ENCODE data around the gene APAF1.
A peak's percentile ranks its signal among the peaks of the same experiment; 100 is the strongest.
"Not testable (repeated sequence)": the region's sequence is repeated elsewhere in the genome, so short reads cannot be mapped to it uniquely, and the experiment has no call there.

The APAF1 gene, protein sequence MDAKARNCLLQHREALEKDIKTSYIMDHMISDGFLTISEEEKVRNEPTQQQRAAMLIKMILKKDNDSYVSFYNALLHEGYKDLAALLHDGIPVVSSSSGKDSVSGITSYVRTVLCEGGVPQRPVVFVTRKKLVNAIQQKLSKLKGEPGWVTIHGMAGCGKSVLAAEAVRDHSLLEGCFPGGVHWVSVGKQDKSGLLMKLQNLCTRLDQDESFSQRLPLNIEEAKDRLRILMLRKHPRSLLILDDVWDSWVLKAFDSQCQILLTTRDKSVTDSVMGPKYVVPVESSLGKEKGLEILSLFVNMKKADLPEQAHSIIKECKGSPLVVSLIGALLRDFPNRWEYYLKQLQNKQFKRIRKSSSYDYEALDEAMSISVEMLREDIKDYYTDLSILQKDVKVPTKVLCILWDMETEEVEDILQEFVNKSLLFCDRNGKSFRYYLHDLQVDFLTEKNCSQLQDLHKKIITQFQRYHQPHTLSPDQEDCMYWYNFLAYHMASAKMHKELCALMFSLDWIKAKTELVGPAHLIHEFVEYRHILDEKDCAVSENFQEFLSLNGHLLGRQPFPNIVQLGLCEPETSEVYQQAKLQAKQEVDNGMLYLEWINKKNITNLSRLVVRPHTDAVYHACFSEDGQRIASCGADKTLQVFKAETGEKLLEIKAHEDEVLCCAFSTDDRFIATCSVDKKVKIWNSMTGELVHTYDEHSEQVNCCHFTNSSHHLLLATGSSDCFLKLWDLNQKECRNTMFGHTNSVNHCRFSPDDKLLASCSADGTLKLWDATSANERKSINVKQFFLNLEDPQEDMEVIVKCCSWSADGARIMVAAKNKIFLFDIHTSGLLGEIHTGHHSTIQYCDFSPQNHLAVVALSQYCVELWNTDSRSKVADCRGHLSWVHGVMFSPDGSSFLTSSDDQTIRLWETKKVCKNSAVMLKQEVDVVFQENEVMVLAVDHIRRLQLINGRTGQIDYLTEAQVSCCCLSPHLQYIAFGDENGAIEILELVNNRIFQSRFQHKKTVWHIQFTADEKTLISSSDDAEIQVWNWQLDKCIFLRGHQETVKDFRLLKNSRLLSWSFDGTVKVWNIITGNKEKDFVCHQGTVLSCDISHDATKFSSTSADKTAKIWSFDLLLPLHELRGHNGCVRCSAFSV (N-terminal part only)
- 22.1 to 74.1 (median 49.6) reads per million in 3 experiments for total RNA-seq

DNA sequence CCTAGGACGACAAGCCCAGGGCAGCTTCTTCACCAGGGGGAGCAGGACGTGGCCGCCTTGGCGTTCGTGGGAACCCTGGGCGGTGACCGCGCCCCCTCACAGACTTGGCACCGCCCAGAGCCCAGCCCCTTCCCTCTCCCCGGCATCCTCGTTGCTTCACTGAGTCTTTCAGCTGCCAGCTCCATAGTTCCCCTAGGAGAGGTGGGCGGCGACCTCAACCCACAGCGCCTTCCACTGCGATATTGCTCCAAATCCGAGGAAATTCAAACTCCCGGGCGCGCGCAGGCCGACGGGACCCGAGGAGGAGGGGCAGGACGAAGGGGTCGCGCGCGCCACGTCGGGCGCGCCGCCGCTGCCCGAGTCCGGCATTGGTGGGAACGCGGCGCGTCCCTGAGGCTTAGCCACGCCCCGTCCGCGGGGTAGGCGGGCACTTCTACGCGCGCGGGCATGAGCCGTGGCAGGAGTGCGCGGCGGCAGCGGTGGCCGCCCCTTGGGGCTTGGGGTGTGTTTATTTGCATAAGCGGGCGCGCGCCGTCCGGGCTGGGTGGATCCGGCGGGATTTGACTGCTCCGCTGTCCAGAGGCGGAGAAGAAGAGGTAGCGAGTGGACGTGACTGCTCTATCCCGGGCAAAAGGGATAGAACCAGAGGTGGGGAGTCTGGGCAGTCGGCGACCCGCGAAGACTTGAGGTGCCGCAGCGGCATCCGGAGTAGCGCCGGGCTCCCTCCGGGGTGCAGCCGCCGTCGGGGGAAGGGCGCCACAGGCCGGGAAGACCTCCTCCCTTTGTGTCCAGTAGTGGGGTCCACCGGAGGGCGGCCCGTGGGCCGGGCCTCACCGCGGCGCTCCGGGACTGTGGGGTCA is at the start of gene APAF1, which contains the start of gene IKBIP:
Gene APAF1, plus strand, starts transcription at position 579 of the 860 bp plus-strand sequence. CDS start 3,070 bp downstream, outside the sequence.
Gene IKBIP, minus strand, starts transcription at position 77 of the 860 bp plus-strand sequence. CDS start 87 bp downstream, outside the sequence.
- peak; percentile 95 for DNase-seq

DNA sequence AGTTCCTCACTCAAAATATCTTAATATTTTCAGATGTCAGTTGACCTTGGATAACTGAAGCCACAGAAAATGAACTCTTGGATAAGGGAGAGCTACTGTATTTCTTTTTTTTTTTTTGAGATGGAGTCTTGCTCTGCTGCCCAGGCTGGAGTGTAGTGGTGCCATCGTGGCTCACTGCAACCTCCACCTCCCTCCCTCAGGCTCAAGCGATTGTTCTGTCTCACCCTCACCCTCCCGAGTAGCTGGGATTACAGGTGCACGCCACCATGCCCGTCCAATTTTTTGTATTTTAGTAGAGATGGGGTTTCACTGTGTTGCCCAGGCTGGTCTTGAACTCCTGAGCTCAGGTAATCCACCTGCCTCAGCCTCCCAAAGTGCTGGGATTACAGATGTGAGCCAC is 47.8 kb upstream of the APAF1 start:
- not testable (repeated sequence) for DNase-seq

DNA sequence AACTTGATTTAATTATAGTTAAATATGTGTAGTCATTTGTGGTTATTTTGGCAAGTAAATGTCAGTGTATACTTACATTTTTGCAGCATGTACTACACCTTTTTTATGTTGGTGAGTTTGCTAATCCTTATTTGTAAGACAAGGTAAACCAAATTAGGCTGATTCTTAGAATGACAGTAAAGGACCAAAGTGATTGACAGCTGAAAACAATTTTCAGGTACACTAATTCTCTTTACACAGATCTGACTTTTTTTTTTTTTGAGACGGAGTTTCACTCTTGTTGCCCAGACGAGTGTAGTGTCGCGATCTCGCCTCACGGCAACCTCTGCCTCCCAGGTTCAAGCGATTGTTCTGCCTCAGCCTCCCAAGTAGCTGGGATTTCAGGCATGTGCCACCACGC is 43.2 kb upstream of the APAF1 start:
- DNase-seq: no peak

DNA sequence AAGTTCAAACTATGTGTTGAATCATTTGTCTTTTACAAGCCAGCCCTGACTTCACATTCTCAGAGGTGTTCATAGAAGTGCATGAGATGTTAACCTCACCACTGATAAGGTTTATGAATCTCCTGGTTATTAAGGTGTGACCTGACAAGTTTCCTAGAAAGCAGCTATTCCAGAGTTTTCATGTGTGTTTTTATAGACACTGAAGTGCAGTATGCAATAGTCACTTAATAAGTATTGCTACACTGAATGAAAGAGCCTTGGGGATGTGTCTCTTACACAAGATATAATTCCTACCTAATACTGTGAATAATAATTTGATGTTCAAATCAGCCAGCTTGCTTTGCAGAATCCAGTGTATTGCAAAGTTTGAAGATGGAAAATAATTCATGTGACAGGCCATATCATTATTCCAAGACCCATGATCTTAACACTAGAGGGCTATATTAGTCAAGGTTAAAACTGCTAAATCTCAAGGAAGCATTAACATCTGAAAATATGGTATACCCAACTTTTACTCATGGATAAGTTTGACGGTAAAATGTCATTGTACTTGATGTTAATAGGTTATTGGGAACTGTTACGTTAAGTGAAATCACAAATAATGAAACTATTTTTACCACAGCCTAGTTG is 38.6 kb upstream of the APAF1 start:
- no peak for DNase-seq

DNA sequence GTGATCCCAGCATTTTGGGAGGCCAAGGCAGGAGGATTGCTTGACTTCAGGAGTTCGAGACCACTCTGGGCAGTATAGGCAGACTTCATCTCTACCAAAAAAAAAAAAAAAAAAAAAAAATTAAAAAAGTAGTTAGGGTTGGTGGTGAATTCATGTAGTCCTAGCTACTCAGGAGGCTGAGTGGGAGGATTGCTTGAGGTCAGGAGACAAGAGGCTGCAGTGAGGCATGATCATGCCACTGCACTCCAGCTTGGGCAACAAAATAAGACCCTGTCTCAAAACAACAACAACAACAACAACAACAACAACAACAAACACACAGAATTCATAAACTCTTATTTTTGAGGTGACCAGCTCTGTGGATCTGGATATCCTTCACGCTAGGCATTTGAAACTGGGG is 34.5 kb upstream of the APAF1 start:
- no peak for DNase-seq

DNA sequence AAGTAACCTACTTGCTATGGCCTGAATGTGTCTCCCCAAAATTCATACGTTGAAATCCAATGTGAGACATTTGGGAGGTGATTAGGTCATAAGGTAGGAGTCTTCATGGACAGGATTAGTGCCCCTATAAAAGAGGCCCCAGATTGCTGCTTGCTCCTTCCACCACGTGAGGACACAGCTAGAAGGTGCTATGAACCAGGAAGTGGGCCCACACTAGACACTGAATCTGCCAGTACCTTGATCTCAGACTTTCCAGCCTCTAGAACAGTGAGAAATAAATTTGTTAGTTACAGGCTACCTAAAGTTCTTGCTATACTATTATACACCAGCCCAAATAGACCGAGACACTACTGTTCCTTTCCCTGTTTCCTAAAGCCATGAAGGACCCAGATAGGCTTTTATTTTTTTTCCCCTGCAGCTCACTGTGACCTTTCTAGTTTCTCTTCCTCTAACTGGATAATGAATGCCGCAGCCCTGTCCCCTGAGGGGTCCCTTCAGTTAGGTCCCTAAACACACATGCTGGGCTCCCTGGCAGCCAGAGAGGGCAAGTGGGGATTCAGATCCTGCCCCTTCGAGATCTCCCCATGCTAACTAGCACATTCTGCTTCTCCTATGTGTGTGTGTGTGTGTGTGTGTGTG is 32.3 kb upstream of the APAF1 start:
- no peak for DNase-seq

DNA sequence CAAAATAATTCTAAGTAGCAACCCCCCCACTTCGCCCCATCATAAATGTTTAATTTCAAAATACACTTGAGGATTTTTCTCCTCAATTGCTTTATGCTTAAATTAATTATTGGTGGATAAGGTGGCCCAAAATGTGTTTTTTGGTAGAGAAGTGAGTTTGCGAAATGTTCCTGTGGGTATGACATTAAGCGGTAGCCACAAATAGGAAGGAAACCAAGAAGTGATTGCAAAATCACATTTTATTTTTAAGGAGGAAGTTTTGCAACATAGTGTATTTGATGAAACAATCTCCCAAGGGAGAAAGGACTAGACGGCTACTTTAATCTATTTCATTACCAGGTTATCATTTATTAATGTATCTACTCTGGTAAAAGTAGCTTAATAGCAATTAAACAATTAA is 26.1 kb upstream of the APAF1 start:
- DNase-seq: no peak

DNA sequence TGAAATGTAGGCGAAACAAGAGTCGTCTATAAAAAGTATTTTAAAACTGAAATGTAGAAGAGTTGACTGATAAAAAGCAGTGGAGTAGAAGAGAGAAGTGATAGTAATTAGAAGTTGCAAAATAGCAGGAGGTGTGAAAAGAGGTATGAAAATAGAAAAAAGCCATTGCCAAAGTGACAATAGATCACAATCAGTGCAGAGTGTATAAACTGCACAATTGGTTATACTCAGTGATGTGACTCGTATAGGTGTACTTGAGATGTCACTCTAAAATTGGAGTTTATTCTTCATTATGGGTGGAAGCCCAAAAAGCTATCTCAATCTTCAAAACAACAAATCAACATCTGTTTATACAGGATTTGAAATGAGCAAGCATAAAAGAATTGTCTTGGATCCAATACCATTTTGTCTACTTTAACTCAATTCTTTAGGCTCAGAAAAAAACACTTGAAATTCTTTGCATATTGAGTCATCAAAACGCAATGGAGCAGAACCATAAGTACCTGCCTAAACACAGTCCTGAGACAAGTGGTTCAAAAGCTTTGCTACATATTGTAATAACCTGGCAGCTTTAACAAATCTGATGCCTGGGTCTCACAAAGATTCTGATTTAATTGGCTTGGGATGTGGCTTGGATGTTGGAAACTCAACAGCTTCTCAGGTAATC is 9.3 kb upstream of the APAF1 start:
- DNase-seq: no peak

DNA sequence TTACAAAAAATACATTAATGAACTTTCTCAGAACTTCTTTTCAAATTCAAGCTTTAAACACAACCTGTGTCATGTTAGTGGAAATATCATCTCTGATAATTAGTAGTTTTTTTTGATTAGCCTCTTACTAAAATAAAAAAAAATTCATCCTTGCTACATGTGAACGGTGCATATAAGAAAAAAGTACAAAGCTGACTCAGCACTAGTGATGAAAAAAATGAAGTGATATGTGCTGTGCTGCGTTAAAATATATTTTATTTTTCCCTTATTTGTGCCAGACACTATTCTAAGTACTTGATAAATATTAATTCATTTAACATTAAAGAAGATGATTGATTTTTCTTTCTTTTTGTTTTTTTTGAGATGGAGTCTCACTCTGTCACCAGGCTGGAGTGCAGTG is 8.0 kb upstream of the APAF1 start:
- no peak for DNase-seq

DNA sequence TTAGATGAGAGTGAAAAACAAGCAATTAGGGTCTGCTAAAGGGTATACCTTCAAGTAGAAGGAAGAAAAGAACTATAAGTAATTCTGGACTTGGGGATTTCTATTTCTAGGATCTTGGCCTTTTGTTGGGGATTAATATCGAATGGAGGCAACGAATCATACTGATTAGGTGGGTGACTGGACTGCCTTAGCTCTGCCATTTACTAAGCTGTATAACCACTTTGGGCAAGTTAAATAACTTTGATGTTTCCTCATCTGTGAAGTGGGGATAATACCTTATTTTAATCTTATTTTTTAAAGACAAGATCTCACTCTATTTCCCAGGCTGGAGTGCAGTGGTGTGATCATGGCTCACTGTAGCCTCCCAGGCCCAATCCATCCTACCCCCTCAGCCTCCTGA is 7.1 kb upstream of the APAF1 start:
- DNase-seq: no peak

DNA sequence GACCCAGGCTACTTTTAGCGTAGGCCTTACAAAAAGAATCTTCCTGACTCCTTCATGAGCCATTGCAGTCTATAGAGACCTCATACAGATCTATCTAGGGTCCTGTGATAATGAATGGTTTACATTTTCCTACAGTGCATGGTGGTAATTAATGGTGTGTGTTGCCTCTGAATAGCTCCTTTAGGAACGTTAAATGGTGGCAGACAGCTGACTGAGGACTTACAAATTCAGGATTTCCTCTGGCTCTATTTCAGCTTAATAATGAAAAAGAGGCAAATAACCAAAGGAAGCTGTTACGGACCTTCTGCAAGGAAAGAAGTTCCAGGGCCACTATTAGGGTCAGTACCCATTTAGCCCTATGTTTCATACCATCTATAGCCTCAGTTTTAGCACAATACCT is 5.6 kb upstream of the APAF1 start:
- DNase-seq: no peak

DNA sequence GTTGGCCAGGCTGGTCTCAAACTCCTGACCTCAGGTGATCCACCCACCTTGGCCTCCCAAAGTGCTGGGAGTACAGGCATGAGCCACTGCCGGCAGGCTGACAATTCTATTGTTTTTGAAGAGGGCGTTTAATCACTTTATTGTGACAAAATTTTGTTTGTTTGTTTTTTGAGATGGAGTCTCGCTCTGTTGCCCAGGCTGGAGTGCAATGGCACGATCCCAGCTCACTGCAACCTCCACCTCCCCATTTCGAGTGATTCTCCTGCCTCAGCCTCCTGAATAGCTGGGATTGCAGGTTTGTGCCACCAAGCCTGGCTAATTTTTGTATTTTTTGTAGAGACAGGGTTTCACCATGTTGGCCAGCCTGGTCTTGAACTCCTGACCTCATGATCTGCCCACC is 2.3 kb upstream of the APAF1 start:
- not testable (repeated sequence) for DNase-seq

DNA sequence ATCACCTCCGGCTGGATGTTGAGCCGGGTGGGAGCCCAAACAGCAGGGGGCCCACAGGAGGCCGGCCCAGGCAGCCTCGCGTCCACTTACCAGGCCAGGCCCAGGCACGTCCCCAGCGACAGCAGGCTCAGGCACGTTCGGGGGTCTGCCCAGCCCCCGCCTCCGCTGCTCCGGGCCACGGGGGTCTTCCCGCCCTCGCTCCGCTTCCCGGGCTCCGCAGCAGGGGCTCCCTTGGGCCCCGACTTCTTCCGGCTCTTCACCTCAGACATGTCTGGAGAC is 718 bp upstream of the APAF1 start:
- no peak for DNase-seq

DNA sequence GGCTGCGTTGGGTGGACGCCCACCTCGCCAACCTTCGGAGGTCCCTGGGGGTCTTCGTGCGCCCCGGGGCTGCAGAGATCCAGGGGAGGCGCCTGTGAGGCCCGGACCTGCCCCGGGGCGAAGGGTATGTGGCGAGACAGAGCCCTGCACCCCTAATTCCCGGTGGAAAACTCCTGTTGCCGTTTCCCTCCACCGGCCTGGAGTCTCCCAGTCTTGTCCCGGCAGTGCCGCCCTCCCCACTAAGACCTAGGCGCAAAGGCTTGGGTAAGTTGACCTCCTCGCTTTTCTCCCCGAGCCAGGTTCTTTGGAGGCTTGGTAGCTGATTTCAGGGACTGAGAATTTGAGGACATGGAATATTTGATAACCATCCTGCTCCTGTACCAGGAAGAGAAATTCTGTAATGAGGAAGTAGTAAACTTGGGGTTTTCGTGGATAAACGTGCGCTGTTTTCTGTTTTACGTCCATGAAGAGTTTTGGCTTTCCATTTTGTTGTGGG is 530 bp downstream of the APAF1 start:
- DNase-seq: peak; percentile 10

DNA sequence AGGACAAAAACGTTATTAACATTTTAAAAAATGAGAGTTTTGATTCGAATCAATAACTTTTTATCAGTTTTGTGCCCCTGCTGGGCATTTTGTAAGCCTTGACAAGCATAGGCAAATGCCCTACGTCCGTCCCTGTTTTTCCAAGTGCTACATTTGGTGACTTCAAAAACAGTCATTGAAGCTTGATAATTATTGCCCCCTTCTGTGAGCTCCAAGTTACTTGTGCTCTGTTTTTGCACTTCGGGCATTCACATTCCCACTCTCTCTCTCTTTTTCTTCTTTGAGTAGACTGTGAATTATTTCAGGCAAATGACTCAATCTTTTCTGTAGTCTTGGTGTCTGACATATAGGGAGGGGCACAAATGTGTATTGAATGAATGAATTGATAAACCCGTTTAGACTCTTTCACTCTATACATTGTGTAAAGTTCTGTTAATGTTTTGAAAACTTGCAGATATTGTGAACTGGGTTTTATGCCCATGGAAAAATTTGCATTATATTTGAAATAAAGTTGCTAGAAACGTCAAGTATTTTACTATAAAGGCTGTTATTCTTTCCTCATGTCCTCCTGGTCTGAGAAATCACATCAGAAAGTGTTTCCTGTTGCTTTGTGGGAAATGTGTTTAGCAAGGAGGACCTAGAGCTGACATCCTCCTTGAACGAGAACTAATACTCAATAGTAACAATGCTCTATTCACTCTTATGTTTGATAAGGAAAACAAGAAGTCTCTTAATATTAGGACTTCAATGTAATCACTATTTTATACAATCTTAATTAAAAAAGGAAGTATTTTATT is 1.4 kb downstream of the APAF1 start:
- DNase-seq: no peak

DNA sequence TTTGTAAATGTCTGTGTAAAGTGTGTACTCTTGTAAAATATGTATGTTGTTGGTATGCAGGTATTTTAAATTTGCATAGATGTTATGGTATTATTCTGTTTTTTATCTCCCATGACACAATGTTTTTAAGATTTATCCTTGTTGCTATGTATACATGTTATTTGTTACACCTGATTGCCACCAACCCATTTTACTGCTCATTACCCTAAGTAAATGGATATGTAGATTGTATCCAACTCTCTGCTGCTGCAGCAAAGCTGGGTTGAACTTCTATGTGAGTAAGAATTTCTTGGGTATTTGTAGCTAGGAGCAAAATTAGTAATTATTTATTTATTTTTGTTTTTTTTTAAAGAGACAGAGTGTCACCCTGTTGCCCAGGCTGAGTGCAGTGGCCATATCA is 6.2 kb downstream of the APAF1 start:
- DNase-seq: no peak

DNA sequence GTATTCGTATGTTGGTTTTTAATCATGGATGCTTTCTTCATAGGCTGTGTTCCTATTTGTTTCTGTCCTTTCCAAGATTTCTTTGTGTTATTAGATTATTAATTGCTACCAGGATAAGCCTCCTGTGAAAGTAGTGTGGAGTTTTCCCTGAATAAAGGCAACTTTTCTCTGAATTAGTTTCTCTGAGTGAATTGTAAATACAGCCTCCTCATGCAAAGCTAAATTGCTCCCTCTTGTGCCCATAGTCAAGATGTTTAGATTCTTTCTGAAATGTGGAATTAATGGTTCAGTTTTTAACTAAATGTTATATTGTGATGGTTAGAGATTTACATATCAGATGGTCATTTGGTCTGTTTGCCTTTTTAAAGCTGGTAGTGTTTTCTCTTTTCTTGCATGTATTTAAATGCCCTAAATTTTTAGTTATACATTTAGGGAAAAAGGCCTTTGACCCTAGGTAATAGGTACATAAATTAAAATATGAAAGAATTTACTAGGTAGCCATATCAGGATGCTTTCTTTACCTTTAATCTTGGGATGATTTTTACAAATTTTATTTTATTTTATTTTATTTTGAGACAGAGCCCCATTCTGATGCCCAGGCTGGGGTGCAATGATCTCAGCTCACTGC is 8.9 kb downstream of the APAF1 start:
- DNase-seq: peak; percentile 49

DNA sequence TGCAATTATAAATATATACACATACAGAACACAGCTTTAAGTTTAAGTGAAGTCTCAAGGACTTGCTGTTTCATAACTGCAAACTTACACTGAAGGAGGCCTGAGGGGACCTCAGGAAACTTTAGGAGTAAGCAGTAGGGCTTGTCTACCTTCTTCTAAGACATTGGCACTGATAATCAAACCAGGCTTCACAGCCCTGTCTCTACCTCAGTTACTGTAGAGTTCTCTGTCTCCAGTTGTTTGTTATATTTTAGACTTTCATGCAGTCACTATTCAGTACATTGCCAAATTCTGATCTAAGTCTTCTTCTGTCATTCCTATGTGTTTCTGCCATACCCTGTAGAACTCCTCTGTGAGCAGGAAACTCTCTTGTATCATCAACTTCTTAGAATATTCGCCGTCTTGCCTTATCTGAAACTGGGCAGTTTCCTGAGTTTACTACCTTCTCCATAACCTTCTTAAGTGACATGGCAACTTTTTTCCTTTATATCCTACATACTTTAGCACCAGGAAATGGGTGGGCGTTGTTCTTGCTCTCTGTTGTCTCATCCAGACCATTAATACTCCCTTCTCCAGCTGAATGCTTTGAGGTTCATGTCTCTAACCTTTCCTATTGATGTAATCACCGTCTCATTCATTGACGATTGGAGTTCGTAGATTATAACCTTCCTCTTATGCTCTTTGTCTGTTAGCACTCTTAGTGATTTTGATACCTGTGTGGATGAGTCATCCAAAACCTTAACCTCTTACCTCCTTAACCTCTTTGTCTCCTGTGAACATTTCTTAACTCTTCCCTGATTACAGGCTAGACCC is 11.4 kb downstream of the APAF1 start:
- DNase-seq: no peak
